Esophagus muscularis mucosa (tissue), 4 donors: ENCODE data around the gene TBC1D5. TPM values are rescaled to one million over a fixed set of nuclear protein-coding genes. Genes with fewer than 3 reads are reported as not detected.

Source experiments
- DNase-seq: peaks from one replicate; pipeline ENCODE4 v3.0.0-alpha.2; 2017; ENCODE audit errors: extremely low spot score
- H3K27ac ChIP-seq, 4 donors: fragments of 200-600 bp; sonication (generic); replicated peaks in 1 of 4; 1 replicate in 3 of 4; 2 replicates in 1 of 4; pipeline ENCODE4 v1.5.1; 2016 to 2019; ENCODE audit warnings: mild to moderate bottlenecking in 1 of 4
- H3K27me3 ChIP-seq, 4 donors: fragments of 200-600 bp; sonication (generic); one replicate each; pipeline versions ENCODE4 v1.5.1 to v1.6.0; 2016 to 2019
- H3K36me3 ChIP-seq, 4 donors: fragments of 200-600 bp; sonication (generic); one replicate each; pipeline ENCODE4 v1.5.1; 2016 to 2019
- H3K4me1 ChIP-seq, 4 donors: fragments of 200-600 bp; sonication (generic); one replicate each; pipeline ENCODE4 v1.5.1; 2016 to 2019
- H3K4me3 ChIP-seq, 4 donors: fragments of 200-600 bp; sonication (generic); 1 replicate in 2 of 4; 2 replicates in 2 of 4; pipeline ENCODE4 v1.5.1; 2016 to 2019; ENCODE audit warnings: mild to moderate bottlenecking in 4 of 4, moderate library complexity in 1 of 4
- H3K9me3 ChIP-seq, 4 donors: fragments of 200-600 bp; sonication (generic); 1 replicate in 3 of 4; 2 replicates in 1 of 4; pipeline ENCODE4 v1.5.1; 2016 to 2019
- EP300 ChIP-seq: sonication (generic); formaldehyde crosslinking; IDR thresholded peaks from one replicate; pipeline ENCODE4 v1.6.1; 2017; ENCODE audit warnings: antibody characterized with exemption
- POLR2A ChIP-seq: fragments of 450-650 bp; IDR thresholded peaks from one replicate; pipeline ENCODE4 v1.6.1; 2017; ENCODE audit warnings: antibody characterized with exemption, moderate library complexity, mild to moderate bottlenecking, low read depth
- POLR2AphosphoS5 ChIP-seq, 2 donors: sonication (generic); formaldehyde crosslinking; IDR thresholded peaks; one replicate each; pipeline ENCODE4 v1.6.1; 2017; ENCODE audit warnings: antibody characterized with exemption in 2 of 2
- WGBS: methylation state at CpG from one replicate; pipeline ENCODE4 v1.1.5; 2018; 5-methylcytosine and 5-hydroxymethylcytosine counted together
- intact Hi-C: fragments of 100-400 bp; cut with DNase I; formaldehyde crosslinking; loops from one replicate; pipeline ENCODE4 v1.15.1; 2023
- total RNA-seq, 4 donors: library from RNA; depleted of rRNA; stranded (reverse); fragments of >200 nt; gene quantifications; one replicate each; pipeline versions ENCODE4 v1.1.0 to v1.2.1, GENCODE V29; 2016
- TF ChIP-seq, protein P1 (sequence below), 3 experiments: fragments of 200-600 bp in 2 of 3; fragments of 450-650 bp in 1 of 3; sonication (generic) in 2 of 3; IDR thresholded peaks; one replicate each; pipeline ENCODE4 v1.5.1; 2017 to 2019; ENCODE audit warnings: antibody characterized with exemption in 3 of 3, mild to moderate bottlenecking in 2 of 3, moderate library complexity in 1 of 3

Gene TBC1D5
- total RNA-seq, 4 donors from 2014 or later, result 54.0 to 83.1 (median 63.6) TPM

DNA sequence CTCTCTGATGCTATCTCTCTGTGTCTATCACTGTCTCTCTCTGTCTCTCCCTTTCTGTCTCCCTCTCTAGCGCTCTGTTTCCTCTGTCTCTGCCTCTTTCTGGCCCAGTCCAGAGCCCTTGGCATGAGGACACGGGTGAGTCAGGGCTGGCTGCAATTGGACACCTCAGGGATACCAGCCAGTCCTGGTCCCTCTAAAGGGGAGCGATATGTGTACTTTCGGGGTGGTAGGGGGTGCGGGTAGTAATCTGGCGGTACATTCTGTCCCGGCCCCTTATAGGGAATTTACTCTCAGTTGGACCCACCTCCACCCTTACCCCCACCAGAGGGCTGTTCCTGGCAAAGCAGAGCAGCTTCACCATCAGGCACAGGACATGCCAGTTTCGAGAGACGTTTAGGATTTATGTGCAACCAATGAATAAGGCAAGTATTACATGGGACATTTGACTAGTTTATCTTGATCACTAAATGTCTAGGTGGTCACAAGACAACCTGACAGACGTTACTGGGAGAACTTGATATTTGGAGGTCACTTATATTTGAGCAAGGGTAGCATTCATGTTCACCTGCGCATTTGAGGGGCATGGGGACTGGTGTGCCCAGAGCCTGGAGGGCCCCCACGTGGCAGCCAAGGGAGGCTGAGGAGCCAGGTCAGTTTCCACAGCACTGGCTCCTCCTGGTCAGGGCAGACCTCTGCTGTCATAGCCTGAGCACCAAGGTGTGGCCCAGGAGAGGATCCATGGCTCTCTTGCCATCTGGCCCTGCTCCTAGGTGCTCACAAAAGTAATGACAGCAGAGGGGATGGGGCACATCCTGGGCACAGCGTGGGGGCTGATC, 601.5 kb downstream of the TBC1D5 start:
- 83% methylated on average over 13 of the region's 13 CpGs for WGBS
- intact Hi-C loops, result no loop called here

DNA sequence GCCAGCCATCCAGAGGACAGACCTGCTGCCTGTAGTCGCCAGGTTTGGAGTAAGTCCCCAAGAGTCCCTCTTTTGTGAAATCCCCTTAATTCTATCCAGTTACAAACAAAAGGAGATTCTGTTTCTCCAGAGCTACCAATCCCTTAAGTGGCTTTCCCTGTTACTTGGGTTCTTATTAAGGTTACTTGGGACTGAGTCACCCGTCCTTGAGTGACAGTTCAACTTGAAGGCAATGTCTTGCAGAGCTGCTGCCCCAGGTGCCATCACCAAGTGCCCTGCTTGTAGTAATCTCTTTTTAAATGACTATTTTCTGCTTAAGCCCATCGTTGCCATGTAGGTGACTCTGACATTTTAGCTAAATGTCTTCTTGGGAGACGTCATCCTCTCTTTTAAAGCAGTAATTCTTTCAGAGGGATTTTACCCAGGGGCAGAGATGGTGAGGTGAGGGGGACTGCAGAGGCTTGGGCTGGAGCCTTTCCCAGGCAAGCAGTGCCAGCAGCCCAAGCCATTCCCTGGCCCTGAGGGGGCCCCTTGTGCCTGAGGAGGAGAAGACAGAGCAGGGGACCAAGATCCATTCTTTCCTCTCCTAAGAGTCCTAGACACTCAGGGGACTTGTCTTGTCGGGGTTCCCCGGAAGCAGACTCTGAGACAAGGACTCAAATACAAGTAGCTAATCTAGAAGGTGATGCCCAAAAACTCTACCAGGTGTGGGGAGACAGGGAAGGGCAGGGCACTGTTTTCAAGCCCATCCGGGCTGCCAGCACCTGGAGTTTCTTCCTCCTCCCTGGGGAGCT, 604.0 kb downstream of the TBC1D5 start:
- intact Hi-C loops, result no loop called here
- Histone ChIP-seq H3K9me3 (peaks cover 0 to 12% (median 3%) of the 10 kb centered on the region in 4 donors), H3K36me3 (no peaks in the 10 kb centered on the region), H3K4me3 (no peak overlapping the region), H3K4me1 (no peaks in the 10 kb centered on the region), H3K27ac (no peak overlapping the region), H3K27me3 (peaks cover 0 to 4% (median 0%) of the 10 kb centered on the region in 4 donors)
- no peak for DNase-seq
- TF ChIP-seq EP300, result no peak
- TF ChIP-seq POLR2A, result no peak
- TF ChIP-seq, protein P1, sequence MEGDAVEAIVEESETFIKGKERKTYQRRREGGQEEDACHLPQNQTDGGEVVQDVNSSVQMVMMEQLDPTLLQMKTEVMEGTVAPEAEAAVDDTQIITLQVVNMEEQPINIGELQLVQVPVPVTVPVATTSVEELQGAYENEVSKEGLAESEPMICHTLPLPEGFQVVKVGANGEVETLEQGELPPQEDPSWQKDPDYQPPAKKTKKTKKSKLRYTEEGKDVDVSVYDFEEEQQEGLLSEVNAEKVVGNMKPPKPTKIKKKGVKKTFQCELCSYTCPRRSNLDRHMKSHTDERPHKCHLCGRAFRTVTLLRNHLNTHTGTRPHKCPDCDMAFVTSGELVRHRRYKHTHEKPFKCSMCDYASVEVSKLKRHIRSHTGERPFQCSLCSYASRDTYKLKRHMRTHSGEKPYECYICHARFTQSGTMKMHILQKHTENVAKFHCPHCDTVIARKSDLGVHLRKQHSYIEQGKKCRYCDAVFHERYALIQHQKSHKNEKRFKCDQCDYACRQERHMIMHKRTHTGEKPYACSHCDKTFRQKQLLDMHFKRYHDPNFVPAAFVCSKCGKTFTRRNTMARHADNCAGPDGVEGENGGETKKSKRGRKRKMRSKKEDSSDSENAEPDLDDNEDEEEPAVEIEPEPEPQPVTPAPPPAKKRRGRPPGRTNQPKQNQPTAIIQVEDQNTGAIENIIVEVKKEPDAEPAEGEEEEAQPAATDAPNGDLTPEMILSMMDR (IDR thresholded peaks at IDR 0.05), result no peak
- no peak for TF ChIP-seq POLR2AphosphoS5 (IDR thresholded peaks at IDR 0.05)
- WGBS, result 94% methylated on average over 7 of the region's 7 CpGs

More for the DNA sequence above, 601.5 kb downstream of the TBC1D5 start:
- TF ChIP-seq POLR2AphosphoS5 (IDR thresholded peaks at IDR 0.05), result no peak
- TF ChIP-seq EP300, result no peak
- no peak for TF ChIP-seq POLR2A
- TF ChIP-seq, protein P1 (IDR thresholded peaks at IDR 0.05), result no peak
- no peak for DNase-seq
- Histone ChIP-seq H3K4me3 (no peak overlapping the region), H3K27me3 (peaks cover 0 to 4% (median 0%) of the 10 kb centered on the region in 4 donors), H3K9me3 (peaks cover 0 to 10% (median 2%) of the 10 kb centered on the region in 4 donors), H3K4me1 (no peaks in the 10 kb centered on the region), H3K36me3 (no peaks in the 10 kb centered on the region), H3K27ac (no peak overlapping the region)

DNA sequence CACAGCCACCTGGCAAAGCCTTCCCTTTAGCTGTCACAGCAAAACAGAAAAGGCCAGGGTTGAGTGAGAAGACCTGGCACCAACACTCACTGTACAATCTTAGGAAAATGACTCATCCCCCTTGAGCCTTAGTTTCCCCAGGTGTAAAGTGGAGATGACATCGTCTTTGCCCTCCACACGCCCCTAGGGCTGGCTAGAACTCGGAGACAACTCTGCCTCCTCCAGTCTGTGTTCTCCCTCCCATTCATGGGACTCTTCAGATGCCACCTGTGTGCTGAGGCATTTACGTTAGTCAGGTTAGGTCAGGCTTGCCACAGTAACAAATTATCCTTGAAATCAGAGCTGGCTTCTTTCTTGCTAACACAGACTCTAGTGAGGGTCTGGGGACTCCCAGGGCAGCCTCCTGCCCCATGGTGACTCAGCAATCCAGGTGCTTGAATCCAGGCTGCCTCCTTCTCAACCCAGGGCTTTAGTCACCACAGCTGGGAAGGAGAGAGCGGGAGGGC, 605.1 kb downstream of the TBC1D5 start:
- peaks cover 0 to 4% (median 0%) of the 10 kb centered on the region in 4 donors for H3K27me3 ChIP-seq
- no peak overlapping the region for H3K4me3 ChIP-seq
- H3K9me3 ChIP-seq, result peaks cover 0 to 12% (median 3%) of the 10 kb centered on the region in 4 donors
- DNase-seq, result no peak
- intact Hi-C loops, result no loop called here
- no peak for TF ChIP-seq POLR2A
- TF ChIP-seq POLR2AphosphoS5 (IDR thresholded peaks at IDR 0.05), result no peak
- TF ChIP-seq EP300, result no peak
- TF ChIP-seq, protein P1 (IDR thresholded peaks at IDR 0.05), result no peak
- H3K36me3 ChIP-seq, result no peaks in the 10 kb centered on the region
- H3K4me1 ChIP-seq, result no peaks in the 10 kb centered on the region
- WGBS, result 98% methylated on average over 5 of the region's 5 CpGs
- no peak overlapping the region for H3K27ac ChIP-seq

DNA sequence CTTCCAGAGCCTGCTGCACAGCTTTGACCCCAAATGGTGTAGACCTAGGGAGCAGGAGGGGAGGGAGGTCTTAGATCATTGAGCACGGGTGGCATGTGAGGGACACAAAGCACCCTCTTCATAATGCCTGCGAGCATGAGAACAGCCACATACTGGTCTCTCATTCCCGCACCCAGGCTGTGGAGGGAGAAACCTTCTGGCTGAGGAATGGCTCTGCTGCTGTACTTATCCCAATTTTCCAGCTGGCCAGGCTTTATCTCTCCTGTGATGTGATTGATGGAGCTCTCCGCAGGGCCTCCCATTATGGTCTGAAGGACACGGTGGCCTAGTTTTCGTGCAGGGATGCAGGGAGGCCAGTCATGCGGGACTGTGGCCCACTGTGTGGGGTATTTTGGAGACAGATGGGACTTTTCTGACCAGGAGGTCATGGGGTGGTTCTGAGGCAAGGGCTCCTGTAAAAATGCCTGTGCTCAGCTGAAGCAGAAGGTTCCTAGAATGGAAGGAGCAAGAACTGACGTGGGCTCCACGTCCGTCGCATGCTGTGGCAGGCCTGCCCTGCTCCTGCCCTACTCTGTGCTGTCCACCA, 606.2 kb downstream of the TBC1D5 start:
- Histone ChIP-seq H3K36me3 (no peaks in the 10 kb centered on the region), H3K27ac (no peak overlapping the region), H3K4me1 (no peaks in the 10 kb centered on the region), H3K4me3 (no peak overlapping the region), H3K9me3 (peaks cover 0 to 12% (median 3%) of the 10 kb centered on the region in 4 donors), H3K27me3 (peaks cover 0 to 4% (median 0%) of the 10 kb centered on the region in 4 donors)
- 39% methylated on average over 9 of the region's 11 CpGs for WGBS
- intact Hi-C loops, result no loop called here
- no peak for DNase-seq
- no peak for TF ChIP-seq EP300
- TF ChIP-seq POLR2A, result no peak
- peak in 1 of 2 donors; percentile 12 for TF ChIP-seq POLR2AphosphoS5 (IDR thresholded peaks at IDR 0.05)
- TF ChIP-seq, protein P1 (IDR thresholded peaks at IDR 0.05), result no peak
